ENCODE data around the gene AMMECR1. TPM values are rescaled to one million over a fixed set of nuclear protein-coding genes. Genes with fewer than 3 reads are reported as not detected.

AMMECR1 gene
- total RNA-seq, 1 donor from 2014 or later = 16.0 TPM

- TF ChIP-seq, protein P1, sequence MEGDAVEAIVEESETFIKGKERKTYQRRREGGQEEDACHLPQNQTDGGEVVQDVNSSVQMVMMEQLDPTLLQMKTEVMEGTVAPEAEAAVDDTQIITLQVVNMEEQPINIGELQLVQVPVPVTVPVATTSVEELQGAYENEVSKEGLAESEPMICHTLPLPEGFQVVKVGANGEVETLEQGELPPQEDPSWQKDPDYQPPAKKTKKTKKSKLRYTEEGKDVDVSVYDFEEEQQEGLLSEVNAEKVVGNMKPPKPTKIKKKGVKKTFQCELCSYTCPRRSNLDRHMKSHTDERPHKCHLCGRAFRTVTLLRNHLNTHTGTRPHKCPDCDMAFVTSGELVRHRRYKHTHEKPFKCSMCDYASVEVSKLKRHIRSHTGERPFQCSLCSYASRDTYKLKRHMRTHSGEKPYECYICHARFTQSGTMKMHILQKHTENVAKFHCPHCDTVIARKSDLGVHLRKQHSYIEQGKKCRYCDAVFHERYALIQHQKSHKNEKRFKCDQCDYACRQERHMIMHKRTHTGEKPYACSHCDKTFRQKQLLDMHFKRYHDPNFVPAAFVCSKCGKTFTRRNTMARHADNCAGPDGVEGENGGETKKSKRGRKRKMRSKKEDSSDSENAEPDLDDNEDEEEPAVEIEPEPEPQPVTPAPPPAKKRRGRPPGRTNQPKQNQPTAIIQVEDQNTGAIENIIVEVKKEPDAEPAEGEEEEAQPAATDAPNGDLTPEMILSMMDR (IDR thresholded peaks at IDR 0.05; ENCODE audit: insufficient read depth, low read length, poor library complexity, severe bottlenecking) = no peak
- Histone ChIP-seq H3K36me3 (ENCODE audit: control insufficient read depth, insufficient read depth, low read length) (no peaks in the 10 kb centered on the region), H3K4me3 (ENCODE audit: low read depth, low read length) (no peak overlapping the region), H3K27me3 (ENCODE audit: control insufficient read depth, insufficient read depth, low read length) (no peaks in the 10 kb centered on the region)
- DNase-seq (ENCODE audit: low read depth) = no peak
These were observed 104.7 kb downstream of the AMMECR1 start for GRCh38 chrX:110213183-110213582.

DNA sequence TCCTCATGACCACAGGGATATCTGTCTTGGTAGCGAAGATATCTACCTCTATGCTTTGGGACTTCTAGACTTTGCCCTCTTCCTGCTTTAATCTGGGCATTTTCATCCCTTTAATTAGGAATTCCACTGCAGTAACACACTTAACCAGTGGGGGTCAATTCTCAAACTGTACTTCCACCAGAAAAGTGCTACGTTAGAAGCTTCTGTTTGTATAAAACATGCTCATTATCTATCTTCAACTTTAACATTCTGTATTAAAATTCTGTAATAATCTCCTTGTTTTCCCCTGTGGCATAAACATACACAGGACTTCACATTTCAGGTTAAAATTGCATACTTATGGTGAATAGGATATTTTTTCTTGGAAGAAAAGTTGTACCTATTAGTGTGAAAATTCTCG lies 105.6 kb downstream of the AMMECR1 start:
- no peak for DNase-seq (ENCODE audit: low read depth)
- TF ChIP-seq, protein P1 (IDR thresholded peaks at IDR 0.05; ENCODE audit: insufficient read depth, low read length, poor library complexity, severe bottlenecking) = peak; percentile 20

GRCh38 chrX:110211340-110211739 lies 106.5 kb downstream of the AMMECR1 start:
- TF ChIP-seq, protein P1 (IDR thresholded peaks at IDR 0.05; ENCODE audit: insufficient read depth, low read length, poor library complexity, severe bottlenecking) = no peak
- no peak for DNase-seq (ENCODE audit: low read depth)
- H3K36me3 ChIP-seq (ENCODE audit: control insufficient read depth, insufficient read depth, low read length) = no peaks in the 10 kb centered on the region
- H3K4me3 ChIP-seq (ENCODE audit: low read depth, low read length) = no peak overlapping the region
- no peaks in the 10 kb centered on the region for H3K27me3 ChIP-seq (ENCODE audit: control insufficient read depth, insufficient read depth, low read length)

More for the DNA sequence above, 105.6 kb downstream of the AMMECR1 start:
- H3K27me3 ChIP-seq (ENCODE audit: control insufficient read depth, insufficient read depth, low read length) = no peaks in the 10 kb centered on the region
- no peaks in the 10 kb centered on the region for H3K36me3 ChIP-seq (ENCODE audit: control insufficient read depth, insufficient read depth, low read length)
- H3K4me3 ChIP-seq (ENCODE audit: low read depth, low read length) = no peak overlapping the region

DNA sequence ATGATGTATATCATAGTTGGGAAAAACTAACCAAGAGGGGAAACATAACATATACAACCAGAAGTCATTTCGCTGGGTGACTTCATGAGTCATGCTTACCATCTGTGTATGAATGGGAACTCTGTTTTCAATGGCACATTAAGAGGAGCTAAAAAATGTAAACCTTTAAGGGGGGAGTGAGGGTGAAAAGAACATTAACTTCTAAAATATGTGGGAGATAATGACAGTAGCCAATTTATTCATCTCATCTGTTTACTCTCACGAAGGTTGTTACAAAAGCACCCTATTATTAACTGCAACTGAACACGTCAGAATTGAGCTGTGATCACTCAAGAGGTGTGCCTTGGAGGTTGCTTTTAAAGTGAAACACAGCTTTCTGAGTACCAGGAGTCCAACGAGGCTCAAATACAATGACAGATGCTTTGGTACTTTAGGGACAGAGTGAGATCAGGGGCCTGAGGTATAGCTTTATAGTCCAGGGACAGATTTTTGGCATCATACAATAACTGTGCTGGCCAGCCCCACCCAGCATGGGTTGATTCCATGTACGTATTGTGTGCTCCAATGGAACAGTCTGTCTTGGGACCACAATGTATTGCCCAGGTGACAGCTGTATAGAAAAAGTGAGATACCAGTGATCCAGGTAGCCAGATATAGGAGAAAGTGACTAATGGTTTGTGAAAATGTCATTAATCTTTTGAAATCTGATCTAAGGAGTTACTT lies 107.3 kb downstream of the AMMECR1 start:
- Histone ChIP-seq H3K4me3 (ENCODE audit: low read depth, low read length) (no peak overlapping the region), H3K36me3 (ENCODE audit: control insufficient read depth, insufficient read depth, low read length) (no peaks in the 10 kb centered on the region), H3K27me3 (ENCODE audit: control insufficient read depth, insufficient read depth, low read length) (no peaks in the 10 kb centered on the region)
- no peak for DNase-seq (ENCODE audit: low read depth)
- TF ChIP-seq, protein P1 (IDR thresholded peaks at IDR 0.05; ENCODE audit: insufficient read depth, low read length, poor library complexity, severe bottlenecking) = no peak

- no peak for DNase-seq (ENCODE audit: low read depth)
- Histone ChIP-seq H3K36me3 (ENCODE audit: control insufficient read depth, insufficient read depth, low read length) (no peaks in the 10 kb centered on the region), H3K27me3 (ENCODE audit: control insufficient read depth, insufficient read depth, low read length) (no peaks in the 10 kb centered on the region), H3K4me3 (ENCODE audit: low read depth, low read length) (no peak overlapping the region)
- TF ChIP-seq, protein P1 (IDR thresholded peaks at IDR 0.05; ENCODE audit: insufficient read depth, low read length, poor library complexity, severe bottlenecking) = no peak
These were observed 109.8 kb downstream of the AMMECR1 start for GRCh38 chrX:110208092-110208491.

DNA sequence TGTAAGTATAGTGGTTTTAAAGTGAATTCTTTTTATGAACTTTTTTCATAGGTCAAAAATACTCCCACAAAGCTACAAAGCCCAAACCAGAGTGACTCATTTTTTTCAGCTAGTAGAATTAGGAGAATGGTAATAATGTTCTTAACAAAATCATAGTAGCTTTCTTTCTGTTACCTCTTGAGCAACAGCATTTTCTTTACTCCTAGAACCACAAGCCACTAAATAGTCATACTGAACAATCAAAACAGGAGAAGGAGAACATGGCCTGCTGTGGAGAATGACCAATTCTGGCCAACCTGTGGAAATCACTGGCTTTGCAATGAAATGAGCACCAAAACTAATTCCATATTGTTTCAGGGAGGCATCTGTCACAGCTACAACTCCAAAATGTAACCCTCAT lies 112.9 kb downstream of the AMMECR1 start:
- no peak for DNase-seq (ENCODE audit: low read depth)
- H3K36me3 ChIP-seq (ENCODE audit: control insufficient read depth, insufficient read depth, low read length) = no peaks in the 10 kb centered on the region
- TF ChIP-seq, protein P1 (IDR thresholded peaks at IDR 0.05; ENCODE audit: insufficient read depth, low read length, poor library complexity, severe bottlenecking) = no peak
- H3K4me3 ChIP-seq (ENCODE audit: low read depth, low read length) = no peak overlapping the region
- no peaks in the 10 kb centered on the region for H3K27me3 ChIP-seq (ENCODE audit: control insufficient read depth, insufficient read depth, low read length)
